ENCODE results near the gene CDC26. TPM values are rescaled to one million over a fixed set of nuclear protein-coding genes. Genes with fewer than 3 reads are reported as not detected.

CDC26 gene
- total and polyA plus RNA-seq, 10 of the 15 experiments (the other 5 are each of a cell fraction or from before 2014, with no cell fraction given) = 28.2 to 156 (median 61.5) TPM

DNA sequence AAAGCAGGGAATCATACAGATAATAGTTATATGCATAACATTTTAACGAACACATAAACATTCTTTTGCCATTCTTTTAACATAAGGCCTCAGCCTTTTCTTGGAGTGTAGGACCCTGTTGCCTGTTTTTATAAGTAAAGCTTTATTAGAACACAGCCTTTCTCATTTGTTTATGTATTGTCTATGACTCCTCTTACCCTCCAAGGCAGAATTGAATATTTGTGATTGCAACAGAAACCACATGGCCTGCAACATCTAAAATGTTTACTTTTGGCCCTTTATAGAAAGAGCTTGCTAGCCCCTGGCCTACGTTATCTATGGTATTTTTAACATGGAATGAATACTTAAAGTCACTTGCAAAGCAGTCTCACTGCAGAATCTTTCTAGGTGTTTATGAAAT is 51.4 kb downstream of the CDC26 start:
- no peaks in the 10 kb centered on the region for H3K27me3 ChIP-seq (replicated peaks in 1 of 2; ENCODE audit: control insufficient read depth in 2 of 2, insufficient read depth in 2 of 2, low read length in 1 of 2)
- H3K36me3 ChIP-seq (ENCODE audit: control insufficient read depth in 2 of 2, insufficient read depth in 2 of 2, low read length in 1 of 2) = 0 out of 4 replicates have a peak, but pooled peaks cover 0 to 4% of the 10 kb centered on the region in 2 experiments
- ChIA-PET CTCF (no interaction called here), POLR2A (interaction anchor here (0.7 kb wide), 2 partner anchors 63 to 392 kb away, joined by 3 to 4 read pairs; no protein-coding TSS in a partner anchor), RAD21 (ENCODE audit: unreplicated experiment) (interaction anchor here (0.7 kb wide), 1 partner anchor 51 kb away, joined by 3 read pairs; no protein-coding TSS in a partner anchor), SMC1A (ENCODE audit: uncharacterized antibody, unreplicated experiment) (no interaction called here)
- FAIRE-seq = no peak
- WGBS (ENCODE audit: insufficient coverage, insufficient replicate concordance, low lambda C conversion rate, missing lambda C conversion rate) = 97% methylated on average over 2 of the region's 2 CpGs
- BruUV-seq (replicated peaks) = no TSS peak
- H3K4me2 ChIP-seq (ENCODE audit: control insufficient read depth, insufficient read depth) = peak overlapping the region; percentile 90
- TF ChIP-seq NR2F1 (conservative IDR thresholded peaks at IDR 0.05) = no peak
- TF ChIP-seq, protein P1, sequence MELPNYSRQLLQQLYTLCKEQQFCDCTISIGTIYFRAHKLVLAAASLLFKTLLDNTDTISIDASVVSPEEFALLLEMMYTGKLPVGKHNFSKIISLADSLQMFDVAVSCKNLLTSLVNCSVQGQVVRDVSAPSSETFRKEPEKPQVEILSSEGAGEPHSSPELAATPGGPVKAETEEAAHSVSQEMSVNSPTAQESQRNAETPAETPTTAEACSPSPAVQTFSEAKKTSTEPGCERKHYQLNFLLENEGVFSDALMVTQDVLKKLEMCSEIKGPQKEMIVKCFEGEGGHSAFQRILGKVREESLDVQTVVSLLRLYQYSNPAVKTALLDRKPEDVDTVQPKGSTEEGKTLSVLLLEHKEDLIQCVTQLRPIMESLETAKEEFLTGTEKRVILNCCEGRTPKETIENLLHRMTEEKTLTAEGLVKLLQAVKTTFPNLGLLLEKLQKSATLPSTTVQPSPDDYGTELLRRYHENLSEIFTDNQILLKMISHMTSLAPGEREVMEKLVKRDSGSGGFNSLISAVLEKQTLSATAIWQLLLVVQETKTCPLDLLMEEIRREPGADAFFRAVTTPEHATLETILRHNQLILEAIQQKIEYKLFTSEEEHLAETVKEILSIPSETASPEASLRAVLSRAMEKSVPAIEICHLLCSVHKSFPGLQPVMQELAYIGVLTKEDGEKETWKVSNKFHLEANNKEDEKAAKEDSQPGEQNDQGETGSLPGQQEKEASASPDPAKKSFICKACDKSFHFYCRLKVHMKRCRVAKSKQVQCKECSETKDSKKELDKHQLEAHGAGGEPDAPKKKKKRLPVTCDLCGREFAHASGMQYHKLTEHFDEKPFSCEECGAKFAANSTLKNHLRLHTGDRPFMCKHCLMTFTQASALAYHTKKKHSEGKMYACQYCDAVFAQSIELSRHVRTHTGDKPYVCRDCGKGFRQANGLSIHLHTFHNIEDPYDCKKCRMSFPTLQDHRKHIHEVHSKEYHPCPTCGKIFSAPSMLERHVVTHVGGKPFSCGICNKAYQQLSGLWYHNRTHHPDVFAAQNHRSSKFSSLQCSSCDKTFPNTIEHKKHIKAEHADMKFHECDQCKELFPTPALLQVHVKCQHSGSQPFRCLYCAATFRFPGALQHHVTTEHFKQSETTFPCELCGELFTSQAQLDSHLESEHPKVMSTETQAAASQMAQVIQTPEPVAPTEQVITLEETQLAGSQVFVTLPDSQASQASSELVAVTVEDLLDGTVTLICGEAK (IDR thresholded peaks at IDR 0.05; ENCODE audit: borderline replicate concordance) = peak; percentile 54; the same call in 1 of the 2 replicates
- H3K4me3 ChIP-seq = 0 out of 2 replicates have a peak overlapping the region, but pooled peaks have one; percentile 6
- intact Hi-C loops (cut with micrococcal nuclease; ENCODE audit: unreplicated experiment) = loop anchor here (5.0 kb wide), 1 partner anchor 158 kb away; no protein-coding TSS in a partner anchor
- no peak overlapping the region for H2AFZ ChIP-seq (ENCODE audit: control insufficient read depth, low read depth, low read length)
- no peak for DNase-seq (ENCODE audit: low read depth, low spot score)
- H3K79me2 ChIP-seq (ENCODE audit: control insufficient read depth, insufficient read depth, low read length) = peaks cover 44% of the 10 kb centered on the region
- H4K20me1 ChIP-seq (ENCODE audit: control insufficient read depth, insufficient read depth) = no peaks in the 10 kb centered on the region
- in situ Hi-C loops (cut with MboI) = no loop called here
- H3K4me1 ChIP-seq (ENCODE audit: control insufficient read depth, insufficient read depth, low read length) = no peaks in the 10 kb centered on the region
- H3K9me3 ChIP-seq (replicated peaks; ENCODE audit: control insufficient read depth, insufficient read depth, low read length) = no peaks in the 10 kb centered on the region
- no peak overlapping the region for H3K9ac ChIP-seq (ENCODE audit: control insufficient read depth, insufficient read depth, low read length)
- ATAC-seq = no peak
- no peak overlapping the region for H3K27ac ChIP-seq (ENCODE audit: control insufficient read depth, insufficient read depth)

Data from GM12878 (cell line).